OCI-M2 (cell line): ENCODE measurements around the gene MFSD6.
"Not testable (repeated sequence)": the region's sequence is repeated elsewhere in the genome, so short reads cannot be mapped to it uniquely, and the experiment has no call there.

Experiments used
- DNase-seq: peaks from one replicate; lab custom pipeline; 2025; ENCODE audit not compliant: unreplicated experiment; lab: John Stamatoyannopoulos, UW

The MFSD6 gene

GRCh38 chr2:190460487-190460886 lies 52.3 kb downstream of the MFSD6 start:
- DNase-seq = no peak

DNA sequence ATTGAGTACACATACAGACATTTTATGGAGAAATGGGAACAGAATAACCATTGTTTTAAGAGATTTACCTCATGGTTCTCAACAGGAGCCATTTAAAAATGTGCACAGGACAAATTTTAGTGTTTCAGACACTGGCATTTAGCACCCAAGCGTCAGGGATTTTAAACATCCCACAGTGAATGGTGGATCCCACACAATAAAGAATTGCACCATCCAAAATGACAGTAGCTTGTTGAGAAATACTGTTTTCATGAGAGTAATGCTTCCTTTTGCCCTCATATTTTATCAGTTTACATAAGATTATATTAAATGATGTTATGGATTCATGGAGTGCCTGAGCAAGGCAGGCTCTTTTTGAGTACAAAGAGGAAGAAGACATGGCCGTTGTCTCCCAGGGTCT lies 54.0 kb downstream of the MFSD6 start:
- no peak for DNase-seq

DNA sequence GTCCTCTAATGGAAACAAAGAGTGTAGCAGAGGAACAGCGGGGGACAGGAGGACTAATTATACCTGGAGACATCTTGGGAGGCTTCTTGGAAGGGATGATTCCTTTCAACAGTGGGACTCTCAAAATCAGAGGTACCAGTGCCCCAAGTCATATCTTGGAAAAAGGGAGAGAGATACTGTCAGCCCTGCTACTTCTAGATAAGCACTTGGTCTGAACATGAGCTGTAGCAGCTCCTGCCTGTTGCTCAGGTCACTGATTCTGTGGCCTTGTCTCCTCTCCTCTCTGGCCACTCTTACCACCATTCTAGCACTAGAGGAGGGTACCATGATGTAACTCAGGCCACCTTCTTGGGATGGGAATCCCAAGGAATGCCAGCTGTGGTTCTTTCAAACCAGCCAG lies 54.5 kb downstream of the MFSD6 start:
- DNase-seq = no peak

DNA sequence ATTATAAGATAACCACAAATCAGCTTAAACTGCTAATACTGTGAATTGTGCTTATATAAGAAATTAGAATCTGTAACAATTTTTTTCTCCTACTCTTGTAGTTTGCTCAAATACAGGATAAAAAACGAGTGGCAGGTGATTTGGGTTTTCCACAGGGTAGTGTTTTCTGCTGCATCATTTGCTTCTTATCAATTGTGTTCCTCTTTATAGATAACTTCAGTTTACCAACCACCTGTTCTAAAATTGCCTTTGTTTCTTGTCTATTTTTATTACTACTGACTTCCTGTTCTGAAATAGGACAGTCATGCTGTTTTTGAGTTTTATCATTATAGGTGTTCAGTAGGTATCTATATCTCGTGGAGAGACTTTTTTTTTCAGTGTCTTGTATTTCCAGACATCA lies 56.9 kb downstream of the MFSD6 start:
- DNase-seq = no peak

DNA sequence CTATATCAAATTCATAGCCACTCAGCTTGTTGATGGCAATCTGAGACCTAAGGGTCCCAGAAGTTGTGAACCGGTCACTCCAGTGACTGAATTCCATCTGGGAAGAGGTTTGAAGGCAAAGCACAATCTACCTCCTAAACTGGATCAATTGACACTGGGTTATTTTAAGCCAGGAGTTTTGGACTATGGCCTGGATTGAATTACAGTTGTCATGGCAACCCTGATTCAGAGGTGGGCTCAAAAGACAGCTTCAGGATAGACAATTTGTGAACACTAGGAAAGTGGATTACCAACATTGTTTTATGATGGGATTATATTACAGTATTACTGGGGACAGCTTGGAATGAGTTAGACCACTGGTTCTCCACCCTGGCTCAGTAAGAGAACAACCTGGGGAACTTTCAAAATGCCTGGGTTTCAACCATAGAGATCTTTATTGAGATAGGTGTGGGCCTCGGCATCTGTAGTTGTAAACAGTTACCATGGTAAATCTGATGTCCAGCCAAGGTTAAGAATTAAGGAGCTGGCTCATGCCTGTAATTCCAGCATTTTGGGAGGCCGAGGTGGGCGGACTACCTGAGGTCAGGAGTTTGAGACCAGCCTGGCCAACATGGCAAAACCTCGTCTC lies 58.8 kb downstream of the MFSD6 start:
- no peak for DNase-seq

DNA sequence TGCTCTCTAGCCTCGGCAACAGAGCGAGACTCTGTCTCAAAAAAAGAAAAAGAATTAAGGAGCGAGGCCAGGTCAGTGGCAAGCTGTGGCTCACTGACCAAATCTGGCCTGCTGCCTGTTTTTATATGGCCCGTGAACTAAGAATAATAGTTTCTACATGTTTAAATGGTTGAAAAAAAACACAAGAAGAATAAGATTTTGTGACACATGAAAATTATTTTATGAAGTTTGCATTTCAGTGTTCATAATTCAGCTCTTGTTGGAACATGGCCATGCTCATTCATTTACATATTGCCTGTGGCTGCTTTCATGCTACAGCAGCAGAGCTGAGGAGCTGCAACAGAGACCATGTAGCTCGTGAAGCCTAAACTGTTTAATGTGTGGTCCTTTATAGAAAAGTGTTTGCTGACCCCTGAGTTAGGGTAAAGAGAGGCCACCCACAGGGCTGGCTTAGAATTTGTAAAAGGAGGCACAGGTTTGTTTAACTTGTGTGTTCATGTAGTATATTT lies 59.5 kb downstream of the MFSD6 start:
- DNase-seq = no peak

- not testable (repeated sequence) for DNase-seq
Measured at GRCh38 chr2:190468354-190468753, 60.2 kb downstream of the MFSD6 start.

DNA sequence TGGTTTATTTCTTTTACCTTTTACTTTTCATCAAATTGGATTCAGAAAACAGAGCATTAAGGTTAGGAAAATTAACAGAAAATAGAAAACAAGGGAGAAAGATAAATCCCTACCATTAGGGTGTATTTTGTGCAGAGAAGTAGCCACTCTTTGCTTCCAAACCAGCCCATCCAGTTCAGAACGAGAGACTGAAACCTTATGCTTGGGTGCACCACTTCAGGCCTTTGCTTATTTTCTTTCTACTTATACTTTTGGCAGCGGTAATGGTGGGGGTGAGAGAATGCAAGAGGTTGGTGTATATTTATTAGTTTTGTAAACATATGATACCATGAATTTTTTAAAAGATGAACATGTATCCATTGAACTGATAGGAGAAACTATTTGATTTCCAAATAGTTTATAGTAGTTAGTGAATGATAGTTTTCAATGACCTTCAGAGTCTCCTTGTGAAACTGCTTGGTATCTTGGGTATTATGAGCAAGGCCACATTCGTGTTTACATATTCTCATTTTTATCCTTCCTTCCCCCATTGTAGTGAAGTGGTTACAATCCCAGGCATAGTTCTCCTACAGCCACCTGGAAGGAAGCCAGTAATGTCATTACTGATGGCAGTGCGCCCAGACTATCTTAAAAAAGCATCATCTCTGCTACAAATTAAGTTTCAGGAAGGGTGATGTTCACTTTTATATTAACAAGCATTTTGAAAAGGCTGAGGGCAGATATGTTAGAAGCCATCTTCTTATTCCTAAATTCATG lies 60.8 kb downstream of the MFSD6 start:
- DNase-seq = no peak

DNA sequence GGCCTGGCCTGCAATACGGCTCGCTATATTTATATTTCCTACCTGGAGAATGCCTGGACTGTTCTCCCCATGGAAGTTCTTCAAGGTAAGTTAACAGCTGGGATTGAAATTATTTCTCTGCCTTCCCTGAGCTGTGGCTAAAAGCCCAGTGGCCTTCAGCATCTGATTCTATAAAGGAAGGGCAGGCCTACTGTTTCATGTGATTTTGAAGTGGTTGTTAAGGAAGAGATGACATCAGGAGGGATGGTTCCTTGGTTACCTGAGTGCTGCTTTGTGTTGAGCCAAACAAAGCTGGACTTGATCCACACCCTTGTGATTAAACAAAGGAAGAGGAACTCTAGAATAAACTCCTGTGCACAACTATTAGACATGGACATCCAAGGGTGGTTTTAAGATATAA lies 61.6 kb downstream of the MFSD6 start:
- DNase-seq = no peak

DNA sequence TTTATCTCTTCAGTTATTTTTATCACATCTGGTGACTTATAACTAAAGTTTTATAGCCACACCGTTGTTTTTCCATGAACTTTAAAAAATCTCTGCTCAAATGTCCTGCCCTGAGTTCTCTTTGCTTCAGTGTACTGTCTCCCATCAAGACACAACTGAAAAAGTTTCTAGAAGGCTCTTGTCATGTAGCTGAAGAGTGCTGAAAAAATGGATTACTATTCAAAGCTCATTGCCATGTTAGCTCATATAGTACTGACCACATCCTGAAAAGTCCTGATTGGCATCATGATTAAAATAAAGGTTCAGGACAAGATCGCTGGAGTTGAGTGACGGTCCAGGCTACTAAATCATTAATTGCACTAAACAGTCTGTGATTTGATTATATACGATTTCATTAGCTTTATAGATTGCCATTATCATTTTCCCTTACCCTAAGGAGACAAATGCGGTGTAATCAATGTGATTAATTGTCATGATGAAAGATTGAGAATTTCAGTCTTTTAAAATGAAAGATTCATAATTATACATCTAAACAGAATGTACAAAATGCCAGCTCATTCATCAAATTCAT lies 62.2 kb downstream of the MFSD6 start:
- DNase-seq = no peak

DNA sequence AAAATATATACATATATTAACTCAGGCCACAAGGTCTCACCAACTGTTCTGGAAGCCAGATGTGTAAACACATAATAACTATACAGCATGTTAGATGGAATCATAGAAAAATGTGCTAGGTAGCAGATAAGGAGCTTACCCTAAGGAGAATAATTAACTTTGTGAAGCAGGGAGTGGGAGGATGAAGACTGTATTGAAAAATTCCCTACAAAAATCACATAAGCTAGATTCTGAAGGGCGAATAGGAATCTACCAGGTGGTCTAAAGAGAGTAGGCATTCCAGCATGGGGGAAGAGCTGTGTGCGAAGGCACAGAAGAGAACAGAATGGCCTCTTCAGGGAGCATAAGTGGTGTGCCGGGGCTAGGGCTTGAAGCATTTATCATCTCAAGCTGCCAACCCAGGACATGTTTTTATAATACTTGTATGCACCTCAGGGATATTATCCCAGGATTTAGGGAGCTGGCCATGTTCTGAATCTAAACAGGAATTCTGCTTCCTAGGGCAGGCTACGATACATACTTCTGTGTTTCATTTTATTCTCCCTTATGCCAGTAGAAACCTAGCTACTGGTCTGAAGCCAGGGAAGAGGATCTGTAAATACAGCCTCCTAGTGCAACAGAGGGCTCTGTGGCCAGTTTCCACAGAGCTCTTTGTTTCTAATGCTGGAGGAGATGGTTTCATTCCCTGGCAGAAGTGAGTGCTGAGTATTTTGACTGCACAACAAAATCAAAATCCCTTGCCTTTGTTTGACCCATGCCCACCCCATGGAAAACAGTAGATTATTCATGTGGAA lies 69.7 kb downstream of the MFSD6 start:
- no peak for DNase-seq

DNA sequence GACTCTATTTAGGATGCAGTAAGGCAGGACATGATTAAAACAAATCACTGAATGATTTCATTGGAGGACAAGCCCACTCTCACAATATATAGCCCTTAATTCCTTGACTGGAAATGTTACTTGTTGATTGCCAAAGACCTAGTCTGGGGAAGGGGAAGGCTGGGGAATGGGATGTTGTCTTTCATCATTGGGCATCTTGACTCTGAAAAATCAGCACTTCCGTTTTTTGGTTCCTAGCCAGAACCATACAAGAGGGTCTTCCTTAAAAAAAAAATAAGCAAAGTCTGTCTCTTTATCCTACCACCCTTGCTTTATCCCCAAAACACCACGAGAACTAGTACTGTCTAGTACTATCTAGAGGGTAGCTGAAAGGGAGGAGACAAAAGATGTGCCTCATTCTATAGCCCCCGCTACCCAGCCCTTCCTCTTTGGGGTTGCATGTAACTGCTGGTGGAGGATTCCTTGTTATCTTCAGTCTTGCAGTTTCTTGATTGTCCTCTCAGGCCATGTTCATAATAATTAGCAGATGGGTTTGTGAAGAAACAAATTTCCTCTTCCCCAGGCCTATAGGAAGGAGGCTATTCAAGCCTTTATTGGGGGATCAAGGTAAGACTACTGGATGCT lies 70.5 kb downstream of the MFSD6 start:
- no peak for DNase-seq

GRCh38 chr2:190481339-190481738 lies 73.2 kb downstream of the MFSD6 start:
- no peak for DNase-seq

GRCh38 chr2:190482451-190482850 lies 74.3 kb downstream of the MFSD6 start:
- no peak for DNase-seq

GRCh38 chr2:190486037-190486623 lies 78.0 kb downstream of the MFSD6 start:
- no peak for DNase-seq

- no peak for DNase-seq
Measured at GRCh38 chr2:190488516-190489233, 80.5 kb downstream of the MFSD6 start.

GRCh38 chr2:190489475-190489874 lies 81.3 kb downstream of the MFSD6 start:
- DNase-seq = no peak

DNA sequence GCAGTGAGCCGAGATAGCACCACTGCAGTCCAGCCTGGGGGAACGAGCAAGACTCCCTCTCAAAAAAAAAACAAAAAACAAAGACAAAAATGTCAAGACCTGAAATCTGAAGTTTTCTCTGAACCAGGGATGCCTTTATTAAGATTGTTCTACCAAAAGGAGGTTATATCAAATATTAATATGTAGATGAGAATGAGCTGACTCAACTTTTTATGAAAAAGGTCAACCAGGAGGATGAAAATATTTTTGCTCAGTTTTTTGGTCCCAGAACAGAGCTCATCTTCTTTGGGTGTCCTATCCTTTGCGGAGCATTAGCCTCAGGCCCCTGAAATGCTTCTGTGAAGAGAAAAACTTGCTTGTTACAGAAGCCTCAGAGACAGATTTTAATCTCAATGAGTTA lies 82.3 kb downstream of the MFSD6 start:
- DNase-seq = no peak

- DNase-seq = no peak
Measured at GRCh38 chr2:190493095-190493494, 84.9 kb downstream of the MFSD6 start.

DNA sequence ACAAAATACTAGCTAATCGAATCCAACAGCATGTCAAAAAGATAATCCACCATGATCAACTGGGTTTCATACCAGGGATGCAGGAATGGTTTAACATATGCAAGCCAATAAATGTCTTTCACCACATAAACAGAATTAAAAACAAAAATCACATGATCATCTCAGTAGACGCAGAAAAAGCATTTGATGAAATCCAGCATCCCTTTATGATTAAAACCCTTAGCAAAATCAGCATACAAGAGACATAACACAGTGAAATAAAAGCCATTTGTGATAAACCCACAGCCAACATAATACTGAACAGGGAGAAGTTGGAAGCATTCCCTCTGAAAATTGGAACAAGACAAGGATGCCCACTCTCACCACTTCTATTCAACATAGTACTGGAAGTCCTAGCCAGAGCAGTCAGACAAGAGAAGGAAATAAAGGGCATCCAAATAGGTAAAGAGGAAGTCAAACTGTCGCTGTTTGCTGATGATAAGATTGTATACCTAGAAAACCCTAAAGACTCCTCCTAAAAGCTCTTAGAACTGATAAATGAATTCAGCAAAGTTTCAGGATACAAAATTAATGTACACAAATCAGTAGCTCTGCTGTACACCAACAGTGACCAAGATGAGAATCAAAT lies 86.6 kb downstream of the MFSD6 start:
- DNase-seq = not testable (repeated sequence)
